CD8-positive, alpha-beta memory T cell (primary cell): Measurements from ENCODE around the gene BTRC. TPM values are rescaled to one million over a fixed set of nuclear protein-coding genes. Genes with fewer than 3 reads are reported as not detected.
"Not testable (repeated sequence)": the region's sequence is repeated elsewhere in the genome, so short reads cannot be mapped to it uniquely, and the experiment has no call there.

Experiments used
- CTCF ChIA-PET: fragments of 350-600 bp; sonication (Branson Sonifier 250); formaldehyde crosslinking; loops from one replicate; lab custom pipeline; 2021; ENCODE audit warnings: antibody characterized with exemption; lab: Charles Lee
- POLR2A ChIA-PET: fragments of 350-600 bp; sonication (Branson Sonifier 250); formaldehyde crosslinking; loops from one replicate; lab custom pipeline; 2021; ENCODE audit warnings: antibody characterized with exemption; lab: Charles Lee
- DNase-seq, 5 donors: peaks; one replicate each; pipeline versions ENCODE4 v3.0.0 to v3.0.0-alpha.2; 2020 to 2022; ENCODE audit warnings: mixed read lengths in 1 of 5
- H3K27ac ChIP-seq: one replicate; pipeline ENCODE4 v1.7.0; 2013; ENCODE audit warnings: low read depth, mild to moderate bottlenecking, low read length, moderate library complexity
- H3K27me3 ChIP-seq: 2 replicates; pipeline ENCODE4 v1.7.0; 2013; ENCODE audit warnings: low read length, mild to moderate bottlenecking; ENCODE audit not compliant: insufficient read depth, poor library complexity, severe bottlenecking
- H3K36me3 ChIP-seq: 2 replicates; pipeline ENCODE4 v1.7.0; 2013; ENCODE audit warnings: mild to moderate bottlenecking, low read length, moderate library complexity; ENCODE audit not compliant: insufficient read depth
- H3K4me1 ChIP-seq: 2 replicates; pipeline ENCODE4 v1.7.0; 2013; ENCODE audit warnings: mild to moderate bottlenecking, low read length, moderate library complexity; ENCODE audit not compliant: insufficient read depth
- H3K4me3 ChIP-seq: 2 replicates; pipeline ENCODE4 v1.7.0; 2013; ENCODE audit warnings: mild to moderate bottlenecking, low read length
- H3K9me3 ChIP-seq: 2 replicates; pipeline ENCODE4 v1.7.0; 2013; ENCODE audit warnings: mild to moderate bottlenecking, low read length
- H3K27ac Mint-ChIP-seq, 8 donors: one replicate each; pipeline ENCODE4 v1.8.0; 2020 to 2021; ENCODE audit warnings: mixed read lengths in 8 of 8, mild to moderate bottlenecking in 6 of 8, inconsistent platforms in 3 of 8, moderate library complexity in 3 of 8
- H3K27me3 Mint-ChIP-seq, 2 donors: one replicate each; pipeline ENCODE4 v1.8.0; 2020 to 2021; ENCODE audit warnings: mixed read lengths in 2 of 2, mild to moderate bottlenecking in 1 of 2, moderate library complexity in 1 of 2
- H3K36me3 Mint-ChIP-seq, 3 donors: one replicate each; pipeline ENCODE4 v1.8.0; 2020 to 2021; ENCODE audit warnings: mixed read lengths in 3 of 3, inconsistent platforms in 1 of 3, mild to moderate bottlenecking in 1 of 3
- H3K4me1 Mint-ChIP-seq, 3 donors: one replicate each; pipeline ENCODE4 v1.8.0; 2020 to 2021; ENCODE audit warnings: mixed read lengths in 3 of 3, inconsistent platforms in 1 of 3, mild to moderate bottlenecking in 1 of 3
- H3K4me3 Mint-ChIP-seq, 7 donors: one replicate each; pipeline ENCODE4 v1.8.0; 2020 to 2021; ENCODE audit warnings: mixed read lengths in 7 of 7, mild to moderate bottlenecking in 6 of 7, moderate library complexity in 4 of 7, inconsistent platforms in 2 of 7
- H3K9me3 Mint-ChIP-seq, 5 donors: one replicate each; pipeline ENCODE4 v1.8.0; 2020 to 2022; ENCODE audit warnings: mixed read lengths in 5 of 5, mild to moderate bottlenecking in 3 of 5, moderate library complexity in 2 of 5, inconsistent platforms in 1 of 5
- polyA plus RNA-seq: library from polyadenylated mRNA; unstranded; fragments of 300-500 nt; fragmentation: Illumina TruSeq; gene quantifications from one replicate; pipeline ENCODE4 v1.2.3, GENCODE V29; 2021
- total RNA-seq, 2 experiments: library from RNA; stranded (reverse); gene quantifications; one replicate each; pipeline ENCODE4 v1.2.3, GENCODE V29; 2021

Gene BTRC
- total and polyA plus RNA-seq, 3 experiments from 2014 or later: 7.1 to 21.3 (median 19.3) TPM

GRCh38 chr10:101319241-101319915, 34.6 kb upstream of the BTRC start:
- Mint-ChIP-seq H3K36me3 (no peaks in the 10 kb centered on the region), H3K9me3 (no peaks in the 10 kb centered on the region), H3K4me1 (no peaks in the 10 kb centered on the region), H3K27ac (peak overlapping the region in 1 of 8 donors; percentile 22), H3K4me3 (no peak overlapping the region), H3K27me3 (peaks cover 11 to 27% of the 10 kb centered on the region in 2 donors)
- CTCF ChIA-PET: interaction anchor here (1.3 to 1.7 kb wide), 3 partner anchors 9 to 21 kb away, joined by 3 to 4 read pairs (median 3); no protein-coding TSS in a partner anchor
- no peak for DNase-seq
- POLR2A ChIA-PET: no interaction called here
- Histone ChIP-seq H3K9me3 (no peaks in the 10 kb centered on the region), H3K4me3 (no peak overlapping the region), H3K4me1 (no peaks in the 10 kb centered on the region), H3K27me3 (no peaks in the 10 kb centered on the region), H3K27ac (no peak overlapping the region), H3K36me3 (no peaks in the 10 kb centered on the region)

GRCh38 chr10:101321073-101321472, 32.9 kb upstream of the BTRC start:
- no peak overlapping the region for H3K4me3 ChIP-seq
- Mint-ChIP-seq H3K27me3 (peaks cover 9 to 26% of the 10 kb centered on the region in 2 donors), H3K4me3 (no peak overlapping the region), H3K27ac (no peak overlapping the region), H3K36me3 (no peaks in the 10 kb centered on the region), H3K4me1 (no peaks in the 10 kb centered on the region), H3K9me3 (peaks cover 0 to 2% (median 0%) of the 10 kb centered on the region in 5 donors)
- no peaks in the 10 kb centered on the region for H3K36me3 ChIP-seq
- no peaks in the 10 kb centered on the region for H3K9me3 ChIP-seq
- no peaks in the 10 kb centered on the region for H3K4me1 ChIP-seq
- H3K27ac ChIP-seq: no peak overlapping the region
- H3K27me3 ChIP-seq: no peaks in the 10 kb centered on the region
- no peak for DNase-seq
- ChIA-PET POLR2A (no interaction called here), CTCF (interaction anchor here (1.3 to 1.6 kb wide), 2 partner anchors 18 to 23 kb away, joined by 3 to 4 read pairs; no protein-coding TSS in a partner anchor)

- peaks cover 0 to 2% (median 0%) of the 10 kb centered on the region in 5 donors for H3K9me3 Mint-ChIP-seq
- no peak overlapping the region for H3K27ac ChIP-seq
- H3K4me1 ChIP-seq: no peaks in the 10 kb centered on the region
- no peak overlapping the region for H3K27ac Mint-ChIP-seq
- H3K9me3 ChIP-seq: no peaks in the 10 kb centered on the region
- ChIA-PET CTCF (interaction anchor here (0.6 to 0.8 kb wide), 2 partner anchors 13 to 80 kb away, joined by 3 read pairs; no protein-coding TSS in a partner anchor), POLR2A (no interaction called here)
- H3K4me3 Mint-ChIP-seq: no peak overlapping the region
- H3K4me3 ChIP-seq: no peak overlapping the region
- no peaks in the 10 kb centered on the region for H3K4me1 Mint-ChIP-seq
- DNase-seq: no peak
- no peaks in the 10 kb centered on the region for H3K36me3 ChIP-seq
- no peaks in the 10 kb centered on the region for H3K36me3 Mint-ChIP-seq
- H3K27me3 ChIP-seq: no peaks in the 10 kb centered on the region
- peaks cover 10 to 33% of the 10 kb centered on the region in 2 donors for H3K27me3 Mint-ChIP-seq
Measured at GRCh38 chr10:101322266-101323108, 31.5 kb upstream of the BTRC start.

- Histone ChIP-seq H3K9me3 (no peaks in the 10 kb centered on the region), H3K27ac (no peak overlapping the region), H3K36me3 (no peaks in the 10 kb centered on the region), H3K4me3 (no peak overlapping the region), H3K4me1 (no peaks in the 10 kb centered on the region), H3K27me3 (no peaks in the 10 kb centered on the region)
- ChIA-PET CTCF (no interaction called here), POLR2A (no interaction called here)
- Mint-ChIP-seq H3K27ac (no peak overlapping the region), H3K4me3 (no peak overlapping the region), H3K9me3 (peaks cover 0 to 2% (median 0%) of the 10 kb centered on the region in 5 donors), H3K36me3 (no peaks in the 10 kb centered on the region), H3K27me3 (peaks cover 10 to 29% of the 10 kb centered on the region in 2 donors), H3K4me1 (no peaks in the 10 kb centered on the region)
- DNase-seq: no peak
Measured at GRCh38 chr10:101323495-101323894, 30.5 kb upstream of the BTRC start.

- CTCF ChIA-PET, DNase-seq, H3K4me1 Mint-ChIP-seq, H3K4me1 ChIP-seq, H3K27me3 ChIP-seq, POLR2A ChIA-PET, H3K9me3 ChIP-seq, H3K4me3 ChIP-seq, H3K4me3 Mint-ChIP-seq, H3K27ac Mint-ChIP-seq, H3K27ac ChIP-seq, H3K9me3 Mint-ChIP-seq, H3K36me3 ChIP-seq, H3K36me3 Mint-ChIP-seq: not testable (repeated sequence)
- H3K27me3 Mint-ChIP-seq: peaks cover 15 to 34% of the 10 kb centered on the region in 2 donors
Measured at GRCh38 chr10:101327454-101327853, 26.5 kb upstream of the BTRC start.

GRCh38 chr10:101329341-101330032, 24.5 kb upstream of the BTRC start:
- H3K27ac ChIP-seq: no peak overlapping the region
- no peak overlapping the region for H3K4me3 ChIP-seq
- no peaks in the 10 kb centered on the region for H3K36me3 ChIP-seq
- H3K9me3 ChIP-seq: no peaks in the 10 kb centered on the region
- H3K9me3 Mint-ChIP-seq: peaks cover 0 to 2% (median 0%) of the 10 kb centered on the region in 5 donors
- H3K4me3 Mint-ChIP-seq: no peak overlapping the region
- no peak overlapping the region for H3K27ac Mint-ChIP-seq
- H3K36me3 Mint-ChIP-seq: no peaks in the 10 kb centered on the region
- H3K4me1 ChIP-seq: no peaks in the 10 kb centered on the region
- ChIA-PET CTCF (no interaction called here), POLR2A (no interaction called here)
- H3K27me3 ChIP-seq: no peaks in the 10 kb centered on the region
- H3K4me1 Mint-ChIP-seq: no peaks in the 10 kb centered on the region
- H3K27me3 Mint-ChIP-seq: peaks cover 12 to 30% of the 10 kb centered on the region in 2 donors
- no peak for DNase-seq

- H3K9me3 Mint-ChIP-seq: no peaks in the 10 kb centered on the region
- Histone ChIP-seq H3K4me1 (no peaks in the 10 kb centered on the region), H3K27me3 (no peaks in the 10 kb centered on the region), H3K4me3 (no peak overlapping the region), H3K36me3 (no peaks in the 10 kb centered on the region), H3K27ac (no peak overlapping the region), H3K9me3 (no peaks in the 10 kb centered on the region)
- ChIA-PET POLR2A (no interaction called here), CTCF (interaction anchor here (1.6 kb wide), 1 partner anchor 9 kb away, joined by 4 read pairs; no protein-coding TSS in a partner anchor)
- H3K27ac Mint-ChIP-seq: no peak overlapping the region
- H3K27me3 Mint-ChIP-seq: peaks cover 12 to 30% of the 10 kb centered on the region in 2 donors
- H3K36me3 Mint-ChIP-seq: no peaks in the 10 kb centered on the region
- no peak for DNase-seq
- H3K4me1 Mint-ChIP-seq: no peaks in the 10 kb centered on the region
- H3K4me3 Mint-ChIP-seq: no peak overlapping the region
Measured at GRCh38 chr10:101330231-101330630, 23.7 kb upstream of the BTRC start.
